ENCODE data around the gene NME7.
"Not testable (repeated sequence)": the region's sequence is repeated elsewhere in the genome, so short reads cannot be mapped to it uniquely, and the experiment has no call there.

NME7 gene

DNA sequence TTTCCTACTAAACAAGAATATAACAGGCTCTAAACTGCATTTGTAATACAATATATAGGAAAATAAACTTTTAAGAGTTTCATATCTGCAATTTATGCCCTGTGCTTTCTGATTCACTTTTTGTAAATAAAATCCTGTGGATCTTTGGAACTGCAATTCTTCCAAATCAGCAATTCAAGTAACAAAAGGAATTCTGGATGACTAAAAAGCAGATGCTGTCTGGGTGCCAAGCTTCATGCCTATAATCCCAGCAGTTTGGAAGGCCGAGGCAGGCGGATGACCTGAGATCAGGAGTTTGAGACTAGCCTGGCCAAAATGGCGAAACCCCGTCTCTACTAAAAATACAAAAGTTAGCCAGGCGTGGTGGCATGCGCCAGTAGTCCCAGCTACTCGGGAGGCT lies 6.3 kb downstream of the NME7 start:
- TF ChIP-seq, protein P1, sequence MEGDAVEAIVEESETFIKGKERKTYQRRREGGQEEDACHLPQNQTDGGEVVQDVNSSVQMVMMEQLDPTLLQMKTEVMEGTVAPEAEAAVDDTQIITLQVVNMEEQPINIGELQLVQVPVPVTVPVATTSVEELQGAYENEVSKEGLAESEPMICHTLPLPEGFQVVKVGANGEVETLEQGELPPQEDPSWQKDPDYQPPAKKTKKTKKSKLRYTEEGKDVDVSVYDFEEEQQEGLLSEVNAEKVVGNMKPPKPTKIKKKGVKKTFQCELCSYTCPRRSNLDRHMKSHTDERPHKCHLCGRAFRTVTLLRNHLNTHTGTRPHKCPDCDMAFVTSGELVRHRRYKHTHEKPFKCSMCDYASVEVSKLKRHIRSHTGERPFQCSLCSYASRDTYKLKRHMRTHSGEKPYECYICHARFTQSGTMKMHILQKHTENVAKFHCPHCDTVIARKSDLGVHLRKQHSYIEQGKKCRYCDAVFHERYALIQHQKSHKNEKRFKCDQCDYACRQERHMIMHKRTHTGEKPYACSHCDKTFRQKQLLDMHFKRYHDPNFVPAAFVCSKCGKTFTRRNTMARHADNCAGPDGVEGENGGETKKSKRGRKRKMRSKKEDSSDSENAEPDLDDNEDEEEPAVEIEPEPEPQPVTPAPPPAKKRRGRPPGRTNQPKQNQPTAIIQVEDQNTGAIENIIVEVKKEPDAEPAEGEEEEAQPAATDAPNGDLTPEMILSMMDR (IDR thresholded peaks at IDR 0.05), result no peak
- no peak overlapping the region for H3K4me3 ChIP-seq
- no peak for DNase-seq (ENCODE audit: low spot score)

DNA sequence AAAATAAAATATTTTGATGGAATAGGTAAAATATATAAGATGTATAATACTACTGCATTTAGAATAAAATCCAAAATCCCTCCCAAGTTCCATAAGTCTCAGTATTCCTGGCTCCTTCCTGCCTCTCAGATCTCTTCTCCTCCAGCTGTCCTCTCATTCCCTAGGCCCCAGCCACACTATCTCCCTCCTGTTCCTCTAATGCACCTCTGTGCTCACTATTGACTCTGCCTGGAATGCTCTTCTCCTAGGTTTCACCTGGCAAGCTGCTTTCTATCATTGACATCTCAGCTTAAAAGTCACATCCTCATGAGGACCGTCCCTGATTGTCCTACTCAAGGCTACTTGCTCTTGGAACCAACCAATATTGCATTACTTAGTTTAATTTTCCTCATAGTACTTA lies 7.2 kb downstream of the NME7 start:
- Histone ChIP-seq H3K4me3 (no peak overlapping the region), H3K27ac (no peak overlapping the region)
- TF ChIP-seq, protein P1 (IDR thresholded peaks at IDR 0.05), result no peak
- DNase-seq (ENCODE audit: low spot score), result no peak

More for the DNA sequence above, 6.3 kb downstream of the NME7 start:
- H3K27ac ChIP-seq, result no peak overlapping the region

GRCh38 chr1:169348383-169349036 lies 19.1 kb downstream of the NME7 start:
- TF ChIP-seq, protein P1 (IDR thresholded peaks at IDR 0.05), result peak; percentile 79
- no peak overlapping the region for H3K4me3 ChIP-seq
- DNase-seq (ENCODE audit: low spot score), result no peak
- no peak overlapping the region for H3K27ac ChIP-seq

DNA sequence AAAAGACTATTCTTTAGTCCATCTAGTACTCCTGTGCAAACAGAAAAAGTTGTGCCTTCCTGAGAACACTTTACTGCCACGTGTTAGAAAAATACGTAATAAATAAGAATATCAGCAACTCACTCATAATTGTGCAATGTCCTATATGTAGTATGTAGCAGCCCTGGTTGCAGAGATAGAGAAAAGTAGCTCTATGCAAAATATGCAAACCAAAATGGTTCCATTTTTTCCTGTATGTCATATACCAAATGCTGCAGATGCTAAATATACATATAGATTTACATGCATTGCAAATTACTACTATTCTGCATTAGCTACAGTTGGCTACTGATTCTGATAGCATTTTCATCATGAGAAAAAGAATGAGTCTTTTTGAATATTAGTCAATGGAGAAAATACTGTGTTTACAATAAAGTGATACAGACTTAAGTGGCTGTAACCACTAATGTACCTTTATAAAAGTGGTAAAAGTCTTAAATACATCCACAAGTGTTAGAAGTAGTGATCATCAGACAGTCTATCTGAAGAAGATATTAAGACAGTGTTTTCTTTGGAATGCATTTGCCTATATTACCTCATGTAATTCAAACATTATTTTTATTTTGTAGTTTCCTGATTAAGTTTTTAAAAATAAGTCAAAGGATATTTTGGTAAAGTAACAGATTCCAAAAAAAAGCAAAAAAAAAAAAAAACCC lies 19.8 kb downstream of the NME7 start:
- Histone ChIP-seq H3K27ac (no peak overlapping the region), H3K4me3 (no peak overlapping the region)
- DNase-seq (ENCODE audit: low spot score), result no peak
- TF ChIP-seq, protein P1 (IDR thresholded peaks at IDR 0.05), result no peak

GRCh38 chr1:169346036-169346589 lies 21.5 kb downstream of the NME7 start:
- no peak overlapping the region for H3K4me3 ChIP-seq
- TF ChIP-seq, protein P1 (IDR thresholded peaks at IDR 0.05), result no peak
- H3K27ac ChIP-seq, result no peak overlapping the region
- DNase-seq (ENCODE audit: low spot score), result no peak

DNA sequence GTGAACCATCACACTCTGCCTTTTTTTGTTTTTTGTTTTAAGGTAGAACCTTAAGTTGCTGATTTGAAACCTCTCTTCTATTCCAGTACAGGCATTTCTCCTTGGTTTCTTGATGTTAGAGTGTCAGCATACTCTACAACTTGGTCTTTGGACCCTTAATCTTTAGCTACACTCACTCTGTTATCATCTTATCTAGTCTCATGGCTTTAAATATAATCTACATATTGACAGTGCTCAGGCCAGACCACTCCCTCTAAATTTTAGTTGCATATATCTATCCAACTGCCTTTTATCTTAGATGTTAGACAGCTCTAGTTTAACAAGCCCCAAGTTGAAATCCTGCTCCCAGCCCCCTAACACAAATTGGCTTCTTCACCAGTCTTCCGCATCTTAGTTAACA lies 22.1 kb downstream of the NME7 start:
- no peak overlapping the region for H3K27ac ChIP-seq
- H3K4me3 ChIP-seq, result no peak overlapping the region
- no peak for DNase-seq (ENCODE audit: low spot score)
- TF ChIP-seq, protein P1 (IDR thresholded peaks at IDR 0.05), result no peak

- not testable (repeated sequence) for H3K4me3 ChIP-seq; H3K27ac ChIP-seq; DNase-seq (ENCODE audit: low spot score)
These were observed 25.5 kb downstream of the NME7 start for GRCh38 chr1:169342096-169342495.
